ENCODE measurements around the gene BFSP1.

DNA sequence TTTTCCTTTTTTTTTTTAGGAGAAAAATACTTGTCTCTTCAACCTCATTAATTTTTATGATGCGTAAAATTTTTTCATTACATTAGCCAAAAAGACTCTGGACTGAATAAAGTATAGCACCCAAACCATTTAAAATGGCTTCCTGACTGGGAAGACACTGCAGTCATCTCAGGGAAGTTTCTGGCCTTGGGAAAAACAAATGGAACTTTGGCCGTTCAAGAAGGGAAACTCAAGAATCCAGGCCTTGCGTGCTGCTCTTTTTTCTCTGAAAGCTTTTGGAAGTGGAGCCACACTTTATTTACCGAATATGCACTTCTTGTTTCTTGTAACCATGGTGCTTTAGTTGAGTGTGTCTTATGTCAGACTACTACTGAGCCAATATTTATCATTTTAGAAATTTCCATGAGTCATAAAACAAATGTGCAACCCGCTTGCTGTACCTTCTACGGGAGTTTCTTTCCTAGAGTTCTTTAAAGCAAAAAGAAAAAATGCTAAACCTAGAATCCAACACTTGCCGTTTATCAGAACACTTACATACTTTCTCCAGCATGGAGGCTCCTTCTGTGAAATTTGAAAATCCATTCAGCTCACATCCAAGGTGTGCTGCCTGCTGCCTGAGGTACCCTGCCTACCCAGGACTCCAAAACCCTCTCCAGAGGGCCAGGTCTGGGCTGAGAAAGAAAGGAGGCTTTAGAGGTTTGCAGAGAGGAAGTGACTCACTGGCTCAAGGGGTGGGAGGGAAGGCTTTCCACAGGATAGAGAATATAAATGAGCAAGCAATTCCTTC lies 27.2 kb upstream of the BFSP1 start:
- TF ChIP-seq, protein P1, sequence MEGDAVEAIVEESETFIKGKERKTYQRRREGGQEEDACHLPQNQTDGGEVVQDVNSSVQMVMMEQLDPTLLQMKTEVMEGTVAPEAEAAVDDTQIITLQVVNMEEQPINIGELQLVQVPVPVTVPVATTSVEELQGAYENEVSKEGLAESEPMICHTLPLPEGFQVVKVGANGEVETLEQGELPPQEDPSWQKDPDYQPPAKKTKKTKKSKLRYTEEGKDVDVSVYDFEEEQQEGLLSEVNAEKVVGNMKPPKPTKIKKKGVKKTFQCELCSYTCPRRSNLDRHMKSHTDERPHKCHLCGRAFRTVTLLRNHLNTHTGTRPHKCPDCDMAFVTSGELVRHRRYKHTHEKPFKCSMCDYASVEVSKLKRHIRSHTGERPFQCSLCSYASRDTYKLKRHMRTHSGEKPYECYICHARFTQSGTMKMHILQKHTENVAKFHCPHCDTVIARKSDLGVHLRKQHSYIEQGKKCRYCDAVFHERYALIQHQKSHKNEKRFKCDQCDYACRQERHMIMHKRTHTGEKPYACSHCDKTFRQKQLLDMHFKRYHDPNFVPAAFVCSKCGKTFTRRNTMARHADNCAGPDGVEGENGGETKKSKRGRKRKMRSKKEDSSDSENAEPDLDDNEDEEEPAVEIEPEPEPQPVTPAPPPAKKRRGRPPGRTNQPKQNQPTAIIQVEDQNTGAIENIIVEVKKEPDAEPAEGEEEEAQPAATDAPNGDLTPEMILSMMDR (IDR thresholded peaks at IDR 0.05; ENCODE audit: insufficient read depth, low read depth, low read length): no peak
- TF ChIP-seq EZH2 (IDR thresholded peaks at IDR 0.05; ENCODE audit: insufficient read depth, low read length): no peak

Measured in astrocyte (in vitro differentiated cells and primary cell).